Thyroid gland (tissue), 4 donors: ENCODE results near the gene APC.

Experiments
- CTCF ChIP-seq, 6 experiments: fragments of 200-600 bp in 3 of 6; fragments of 450-650 bp in 3 of 6; sonication (generic) in 3 of 6; IDR thresholded peaks; one replicate each; pipeline ENCODE4 v1.5.1; 2016 to 2019; ENCODE audit warnings: antibody characterized with exemption in 6 of 6, mild to moderate bottlenecking in 2 of 6, inconsistent platforms in 1 of 6, moderate library complexity in 1 of 6
- POLR2A ChIP-seq, 2 donors: fragments of 450-650 bp; IDR thresholded peaks; one replicate each; pipeline ENCODE4 v1.6.1; 2017; ENCODE audit warnings: antibody characterized with exemption in 2 of 2, mild to moderate bottlenecking in 2 of 2, moderate library complexity in 1 of 2

GRCh38 chr5:112892776-112893175 is 155.1 kb downstream of the APC start:
- TF ChIP-seq POLR2A (IDR thresholded peaks at IDR 0.05) = no peak
- TF ChIP-seq CTCF (IDR thresholded peaks at IDR 0.05) = no peak
